Activated gamma-delta T cell treated with Interleukin-2 at 50 U/mL for 16 hours (primary cell): ENCODE data around the gene CAMK2G.

ENCODE experiments used
- DNase-seq: peaks from one replicate; pipeline ENCODE4 v3.0.0-alpha.2; 2020

The CAMK2G gene

GRCh38 chr10:73763343-73763742 is 111.0 kb downstream of the CAMK2G start:
- DNase-seq, result peak; percentile 28

GRCh38 chr10:73762915-73763314 is 111.4 kb downstream of the CAMK2G start:
- no peak for DNase-seq
